Measurements from ENCODE around the gene HDAC4. TPM values are rescaled to one million over a fixed set of nuclear protein-coding genes. Genes with fewer than 3 reads are reported as not detected.

HDAC4 gene
- polyA plus RNA-seq, 2 of the 4 experiments (the other 2 are of a cell fraction) = 8.6 to 10.4 TPM

- WGBS (ENCODE audit: missing lambda C conversion rate) = 33% methylated on average over 12 of the region's 12 CpGs
- Histone ChIP-seq H3K27ac (no peak overlapping the region), H3K4me2 (no peak overlapping the region), H3K4me1 (no peaks in the 10 kb centered on the region), H3K4me3 (no peak overlapping the region), H3K9me3 (peaks cover 4% of the 10 kb centered on the region; the same call in 1 of the 3 replicates)
- CTCF ChIA-PET = no interaction called here
- DNase-seq (ENCODE audit: low read depth in 1 of 2, low spot score in 1 of 2) (no peak), FAIRE-seq (no peak), ATAC-seq (no peak)
- POLR2A ChIA-PET = no interaction called here
- TF ChIP-seq BCL3 (IDR thresholded peaks at IDR 0.05) (no peak), RNF2 (IDR thresholded peaks at IDR 0.05; ENCODE audit: borderline replicate concordance, low read depth) (no peak), MYC (IDR thresholded peaks at IDR 0.05; ENCODE audit: borderline replicate concordance, low read length) (no peak), FOSL2 (IDR thresholded peaks at IDR 0.05) (no peak), FOSL2 (CRISPR knock-in tag; IDR thresholded peaks at IDR 0.05) (no peak), CEBPB (IDR thresholded peaks at IDR 0.05) (no peak), MAX (IDR thresholded peaks at IDR 0.05) (no peak), PBX3 (IDR thresholded peaks at IDR 0.05) (no peak), HOXB5 (CRISPR knock-in tag; IDR thresholded peaks at IDR 0.05) (no peak), CBX8 (IDR thresholded peaks at IDR 0.05) (no peak), HOXB13 (CRISPR knock-in tag; IDR thresholded peaks at IDR 0.05; ENCODE audit: low read depth) (no peak), USF2 (IDR thresholded peaks at IDR 0.05) (no peak), PHF8 (IDR thresholded peaks at IDR 0.05; ENCODE audit: borderline replicate concordance, low read depth) (no peak), ZFP36 (IDR thresholded peaks at IDR 0.05; ENCODE audit: borderline replicate concordance, partially characterized antibody) (no peak), POLR2AphosphoS2 (conservative IDR thresholded peaks at IDR 0.05; ENCODE audit: low read length) (no peak), CTCF (IDR thresholded peaks at IDR 0.05) (no peak)
These were observed 28.9 kb upstream of the HDAC4 start for GRCh38 chr2:239429473-239430350.

GRCh38 chr2:239425631-239426030, 24.8 kb upstream of the HDAC4 start:
- DNase-seq (ENCODE audit: low read depth in 1 of 2, low spot score in 1 of 2) = no peak
- Histone ChIP-seq H3K27ac (no peak overlapping the region), H3K4me2 (no peak overlapping the region), H3K4me3 (no peak overlapping the region), H3K4me1 (no peaks in the 10 kb centered on the region), H3K9me3 (no peaks in the 10 kb centered on the region; the same call in 2 of the 3 replicates)
- TF ChIP-seq SMC3 (IDR thresholded peaks at IDR 0.05) = no peak
- ATAC-seq = no peak
- POLR2A ChIA-PET = no interaction called here
- FAIRE-seq = no peak
- WGBS (ENCODE audit: missing lambda C conversion rate) = 42% methylated on average over 10 of the region's 10 CpGs
- CTCF ChIA-PET = interaction anchor here (1.1 kb wide), 1 partner anchor 10 kb away, joined by 3 read pairs; no protein-coding TSS in a partner anchor

All from A549 (cell line).